Spleen (tissue), 7 donors: ENCODE measurements around the gene FARP1.

Experiments
- POLR2A ChIP-seq, 3 donors: fragments of 450-650 bp; IDR thresholded peaks; one replicate each; pipeline ENCODE4 v1.5.1; 2017; ENCODE audit warnings: antibody characterized with exemption in 3 of 3, mild to moderate bottlenecking in 1 of 3
- POLR2AphosphoS5 ChIP-seq, 3 donors: sonication (generic); formaldehyde crosslinking; IDR thresholded peaks; one replicate each; pipeline ENCODE4 v1.5.1; 2017; ENCODE audit warnings: antibody characterized with exemption in 3 of 3
- TF ChIP-seq, protein P1 (sequence below), 11 experiments: fragments of 200-600 bp in 7 of 11; fragments of 450-650 bp in 4 of 11; sonication (generic) in 4 of 11; IDR thresholded peaks in 8 of 11; conservative IDR thresholded peaks in 3 of 11; 1 replicate in 7 of 11; 2 replicates in 4 of 11; pipeline versions ENCODE4 v1.4.0 to v1.8.0; 2016 to 2021; ENCODE audit warnings: antibody characterized with exemption in 11 of 11, inconsistent platforms in 4 of 11, mild to moderate bottlenecking in 1 of 11
- donor health status: DM: no; HTN: no; CAD: no; lungs with moderate emphysema.
- donor health status: DM: no; HTN: no; CAD: no.
- donor health status: DM: no; HTN: no; CAD: no.

DNA sequence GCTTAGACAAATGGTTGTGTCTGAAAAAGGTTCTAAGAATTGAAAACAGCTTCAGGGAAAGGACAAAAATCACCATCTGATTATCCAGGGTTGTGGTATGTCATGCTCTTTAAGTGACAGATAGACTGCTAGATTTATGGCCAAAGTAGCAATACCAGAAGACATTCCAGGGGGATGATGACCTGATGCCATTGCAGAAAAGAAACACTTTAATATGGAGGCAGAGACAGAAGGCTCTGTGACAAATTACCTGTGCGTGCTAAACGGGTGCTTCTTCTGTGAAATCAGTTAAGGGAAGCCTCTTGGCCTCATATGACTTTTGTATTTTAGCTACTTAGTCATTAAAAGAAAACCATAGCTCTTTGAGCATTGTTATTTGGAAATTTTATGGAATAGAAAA, 178.5 kb downstream of the FARP1 start:
- TF ChIP-seq, protein P1, sequence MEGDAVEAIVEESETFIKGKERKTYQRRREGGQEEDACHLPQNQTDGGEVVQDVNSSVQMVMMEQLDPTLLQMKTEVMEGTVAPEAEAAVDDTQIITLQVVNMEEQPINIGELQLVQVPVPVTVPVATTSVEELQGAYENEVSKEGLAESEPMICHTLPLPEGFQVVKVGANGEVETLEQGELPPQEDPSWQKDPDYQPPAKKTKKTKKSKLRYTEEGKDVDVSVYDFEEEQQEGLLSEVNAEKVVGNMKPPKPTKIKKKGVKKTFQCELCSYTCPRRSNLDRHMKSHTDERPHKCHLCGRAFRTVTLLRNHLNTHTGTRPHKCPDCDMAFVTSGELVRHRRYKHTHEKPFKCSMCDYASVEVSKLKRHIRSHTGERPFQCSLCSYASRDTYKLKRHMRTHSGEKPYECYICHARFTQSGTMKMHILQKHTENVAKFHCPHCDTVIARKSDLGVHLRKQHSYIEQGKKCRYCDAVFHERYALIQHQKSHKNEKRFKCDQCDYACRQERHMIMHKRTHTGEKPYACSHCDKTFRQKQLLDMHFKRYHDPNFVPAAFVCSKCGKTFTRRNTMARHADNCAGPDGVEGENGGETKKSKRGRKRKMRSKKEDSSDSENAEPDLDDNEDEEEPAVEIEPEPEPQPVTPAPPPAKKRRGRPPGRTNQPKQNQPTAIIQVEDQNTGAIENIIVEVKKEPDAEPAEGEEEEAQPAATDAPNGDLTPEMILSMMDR (IDR thresholded peaks at IDR 0.05 in 8 of 11, conservative IDR thresholded peaks at IDR 0.05 in 3 of 11) = no peak
- TF ChIP-seq POLR2A (IDR thresholded peaks at IDR 0.05) (no peak), POLR2AphosphoS5 (IDR thresholded peaks at IDR 0.05) (no peak)
